Gastrocnemius medialis (tissue), 4 donors: Measurements from ENCODE around the gene ARFGEF3.

Source experiments
- POLR2A ChIP-seq, 2 donors: fragments of 450-650 bp; IDR thresholded peaks; one replicate each; pipeline ENCODE4 v1.6.1; 2017; ENCODE audit warnings: antibody characterized with exemption in 2 of 2, mild to moderate bottlenecking in 2 of 2, moderate library complexity in 2 of 2
- TF ChIP-seq, protein P1 (sequence below), 5 experiments: fragments of 450-650 bp in 3 of 5; fragments of 200-600 bp in 2 of 5; sonication (generic) in 2 of 5; IDR thresholded peaks in 4 of 5; conservative IDR thresholded peaks in 1 of 5; 1 replicate in 4 of 5; 2 replicates in 1 of 5; pipeline ENCODE4 v1.5.1; 2016 to 2019; ENCODE audit warnings: antibody characterized with exemption in 5 of 5, mild to moderate bottlenecking in 3 of 5, moderate library complexity in 3 of 5

DNA sequence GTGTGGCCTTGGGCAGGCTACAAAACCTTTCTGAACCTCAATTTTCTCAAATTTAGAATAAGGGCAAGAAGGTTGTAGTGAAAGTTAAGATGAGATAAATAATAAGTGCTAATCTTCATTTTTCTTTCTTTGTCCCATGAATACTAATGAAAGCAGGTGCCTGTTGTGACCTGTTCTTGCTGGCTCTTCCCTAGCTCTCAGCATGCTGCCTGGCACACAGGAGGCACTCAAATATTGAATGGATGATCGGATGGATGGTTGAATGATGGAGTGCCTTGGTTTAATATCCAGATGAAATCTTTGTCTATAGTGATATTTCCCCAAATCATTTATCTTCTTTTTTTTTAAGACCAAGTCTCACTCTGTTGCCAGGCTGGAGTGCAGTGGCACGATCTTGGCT lies 41.6 kb downstream of the ARFGEF3 start:
- TF ChIP-seq, protein P1, sequence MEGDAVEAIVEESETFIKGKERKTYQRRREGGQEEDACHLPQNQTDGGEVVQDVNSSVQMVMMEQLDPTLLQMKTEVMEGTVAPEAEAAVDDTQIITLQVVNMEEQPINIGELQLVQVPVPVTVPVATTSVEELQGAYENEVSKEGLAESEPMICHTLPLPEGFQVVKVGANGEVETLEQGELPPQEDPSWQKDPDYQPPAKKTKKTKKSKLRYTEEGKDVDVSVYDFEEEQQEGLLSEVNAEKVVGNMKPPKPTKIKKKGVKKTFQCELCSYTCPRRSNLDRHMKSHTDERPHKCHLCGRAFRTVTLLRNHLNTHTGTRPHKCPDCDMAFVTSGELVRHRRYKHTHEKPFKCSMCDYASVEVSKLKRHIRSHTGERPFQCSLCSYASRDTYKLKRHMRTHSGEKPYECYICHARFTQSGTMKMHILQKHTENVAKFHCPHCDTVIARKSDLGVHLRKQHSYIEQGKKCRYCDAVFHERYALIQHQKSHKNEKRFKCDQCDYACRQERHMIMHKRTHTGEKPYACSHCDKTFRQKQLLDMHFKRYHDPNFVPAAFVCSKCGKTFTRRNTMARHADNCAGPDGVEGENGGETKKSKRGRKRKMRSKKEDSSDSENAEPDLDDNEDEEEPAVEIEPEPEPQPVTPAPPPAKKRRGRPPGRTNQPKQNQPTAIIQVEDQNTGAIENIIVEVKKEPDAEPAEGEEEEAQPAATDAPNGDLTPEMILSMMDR (IDR thresholded peaks at IDR 0.05 in 4 of 5, conservative IDR thresholded peaks at IDR 0.05 in 1 of 5), result no peak
- no peak for TF ChIP-seq POLR2A (IDR thresholded peaks at IDR 0.05)
